Stromal cell of bone marrow (primary cell): Measurements from ENCODE around the gene TMOD2.
A peak's percentile ranks its signal among the peaks of the same experiment; 100 is the strongest.

ENCODE experiments used
- DNase-seq: peaks from one replicate; pipeline ENCODE4 v3.0.0-alpha.2; 2012; ENCODE audit warnings: low read depth

Gene TMOD2

GRCh38 chr15:51736069-51736468, 15.3 kb upstream of the TMOD2 start:
- no peak for DNase-seq

GRCh38 chr15:51736751-51737521, 14.5 kb upstream of the TMOD2 start:
- no peak for DNase-seq

- DNase-seq = no peak
Observed at GRCh38 chr15:51737522-51738305, 13.7 kb upstream of the TMOD2 start, which contains the start of gene LYSMD2. LYSMD2 (minus strand) TSS chr15:51737655; CDS start chr15:51737622, 33 bp downstream.

GRCh38 chr15:51738553-51738952, 12.8 kb upstream of the TMOD2 start:
- no peak for DNase-seq

GRCh38 chr15:51739061-51739712, 12.2 kb upstream of the TMOD2 start:
- no peak for DNase-seq

GRCh38 chr15:51749307-51749706, 2.1 kb upstream of the TMOD2 start:
- no peak for DNase-seq

GRCh38 chr15:51750186-51750585, 1.2 kb upstream of the TMOD2 start:
- no peak for DNase-seq

GRCh38 chr15:51751697-51752683, 593 bp downstream of the TMOD2 start:
- DNase-seq = no peak

- DNase-seq = no peak
Observed at GRCh38 chr15:51752888-51753287, 1.5 kb downstream of the TMOD2 start.

- no peak for DNase-seq
Observed at GRCh38 chr15:51754267-51754666, 2.9 kb downstream of the TMOD2 start.

- no peak for DNase-seq
Observed at GRCh38 chr15:51755790-51756189, 4.4 kb downstream of the TMOD2 start.

- no peak for DNase-seq
Observed at GRCh38 chr15:51756482-51756881, 5.1 kb downstream of the TMOD2 start.

- DNase-seq = no peak
Observed at GRCh38 chr15:51757450-51757849, 6.1 kb downstream of the TMOD2 start.

- DNase-seq = no peak
Observed at GRCh38 chr15:51758645-51759044, 7.2 kb downstream of the TMOD2 start.

- peak; percentile 88 for DNase-seq
Observed at GRCh38 chr15:51759557-51760070, 8.2 kb downstream of the TMOD2 start.

- no peak for DNase-seq
Observed at GRCh38 chr15:51760805-51761204, 9.4 kb downstream of the TMOD2 start.

GRCh38 chr15:51765751-51766150, 14.4 kb downstream of the TMOD2 start:
- DNase-seq = no peak

GRCh38 chr15:51766341-51766740, 14.9 kb downstream of the TMOD2 start:
- no peak for DNase-seq

GRCh38 chr15:51768018-51768417, 16.6 kb downstream of the TMOD2 start:
- no peak for DNase-seq

GRCh38 chr15:51770902-51771301, 19.5 kb downstream of the TMOD2 start:
- DNase-seq = no peak

GRCh38 chr15:51771773-51772172, 20.4 kb downstream of the TMOD2 start:
- no peak for DNase-seq
